ENCODE results near the gene CIITA. TPM values are rescaled to one million over a fixed set of nuclear protein-coding genes. Genes with fewer than 3 reads are reported as not detected.

CIITA gene
- total and polyA plus RNA-seq, 10 of the 15 experiments (the other 5 are each of a cell fraction or from before 2014, with no cell fraction given): 11.5 to 145 (median 49.7) TPM

DNA sequence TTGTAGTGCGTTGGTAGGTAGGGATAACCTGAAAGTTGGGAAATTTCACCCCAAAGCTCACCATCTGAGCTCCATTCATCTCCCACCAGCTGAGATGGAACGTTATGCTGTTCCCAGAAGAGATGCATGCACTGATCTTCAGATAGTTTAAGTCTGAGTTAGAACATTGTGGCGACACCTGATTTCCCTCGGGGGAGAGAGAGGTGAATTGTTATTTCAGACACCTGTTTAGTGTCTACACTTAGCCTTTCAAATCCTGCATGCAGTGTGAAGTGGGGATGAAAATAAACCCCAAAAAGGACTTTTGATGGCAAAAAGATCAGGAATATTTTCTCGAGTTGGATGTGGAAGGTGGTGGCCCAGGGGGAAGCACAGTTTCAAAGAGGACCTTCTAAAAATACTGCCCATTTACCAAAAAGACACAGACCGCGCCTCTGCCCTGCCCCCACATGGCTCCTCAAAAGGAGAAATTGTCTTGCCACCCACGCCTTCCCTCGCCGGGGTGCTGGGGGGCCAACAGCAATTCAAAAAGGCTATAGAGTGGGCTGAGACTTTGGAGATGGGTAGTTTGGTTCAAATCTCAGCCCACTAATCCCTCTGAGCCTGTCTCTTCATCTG is 11.4 kb downstream of the CIITA start (continued):
- TF ChIP-seq PML (IDR thresholded peaks at IDR 0.05; ENCODE audit: low read length) (no peak), SP1 (IDR thresholded peaks at IDR 0.05; ENCODE audit: low read depth, low read length) (no peak), MEF2B (IDR thresholded peaks at IDR 0.05; ENCODE audit: partially characterized antibody, poor library complexity, severe bottlenecking) (peak; percentile 79), BMI1 (IDR thresholded peaks at IDR 0.05; ENCODE audit: borderline replicate concordance) (peak; percentile 30; the same call in 1 of the 2 replicates), GATAD2B (conservative IDR thresholded peaks at IDR 0.05; ENCODE audit: low read depth) (0 out of 2 replicates have a peak, but pooled peaks have one; percentile 33), EED (IDR thresholded peaks at IDR 0.05; ENCODE audit: low read depth) (peak; percentile 80), CREM (IDR thresholded peaks at IDR 0.05; ENCODE audit: low read depth) (peak; percentile 77), FOXM1 (IDR thresholded peaks at IDR 0.05; ENCODE audit: low read depth, low read length) (peak; percentile 64; the same call in 1 of the 2 replicates), IKZF1 (conservative IDR thresholded peaks at IDR 0.05) (peak; percentile 73), HDGF (IDR thresholded peaks at IDR 0.05) (0 out of 2 replicates have a peak, but pooled peaks have one; percentile 13), YY1 (IDR thresholded peaks at IDR 0.05; ENCODE audit: low read depth, low read length) (peak; percentile 32; the same call in 1 of the 2 replicates), IKZF2 (IDR thresholded peaks at IDR 0.05) (peak; percentile 59 to 66), BCL11A (IDR thresholded peaks at IDR 0.05; ENCODE audit: low read depth, low read length) (0 out of 2 replicates have a peak, but pooled peaks have one; percentile 14), NFIC (IDR thresholded peaks at IDR 0.05; ENCODE audit: low read depth, low read length) (peak; percentile 86), RAD21 (IDR thresholded peaks at IDR 0.05; ENCODE audit: insufficient read depth, low read depth, low read length) (0 out of 2 replicates have a peak, but pooled peaks have one; percentile 17), TARDBP (IDR thresholded peaks at IDR 0.05; ENCODE audit: borderline replicate concordance) (no peak)
- TF ChIP-seq, protein P1, sequence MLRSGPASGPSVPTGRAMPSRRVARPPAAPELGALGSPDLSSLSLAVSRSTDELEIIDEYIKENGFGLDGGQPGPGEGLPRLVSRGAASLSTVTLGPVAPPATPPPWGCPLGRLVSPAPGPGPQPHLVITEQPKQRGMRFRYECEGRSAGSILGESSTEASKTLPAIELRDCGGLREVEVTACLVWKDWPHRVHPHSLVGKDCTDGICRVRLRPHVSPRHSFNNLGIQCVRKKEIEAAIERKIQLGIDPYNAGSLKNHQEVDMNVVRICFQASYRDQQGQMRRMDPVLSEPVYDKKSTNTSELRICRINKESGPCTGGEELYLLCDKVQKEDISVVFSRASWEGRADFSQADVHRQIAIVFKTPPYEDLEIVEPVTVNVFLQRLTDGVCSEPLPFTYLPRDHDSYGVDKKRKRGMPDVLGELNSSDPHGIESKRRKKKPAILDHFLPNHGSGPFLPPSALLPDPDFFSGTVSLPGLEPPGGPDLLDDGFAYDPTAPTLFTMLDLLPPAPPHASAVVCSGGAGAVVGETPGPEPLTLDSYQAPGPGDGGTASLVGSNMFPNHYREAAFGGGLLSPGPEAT (IDR thresholded peaks at IDR 0.05; ENCODE audit: low read depth): peak; percentile 44; the same call in 1 of the 2 replicates
- TF ChIP-seq, protein P2, sequence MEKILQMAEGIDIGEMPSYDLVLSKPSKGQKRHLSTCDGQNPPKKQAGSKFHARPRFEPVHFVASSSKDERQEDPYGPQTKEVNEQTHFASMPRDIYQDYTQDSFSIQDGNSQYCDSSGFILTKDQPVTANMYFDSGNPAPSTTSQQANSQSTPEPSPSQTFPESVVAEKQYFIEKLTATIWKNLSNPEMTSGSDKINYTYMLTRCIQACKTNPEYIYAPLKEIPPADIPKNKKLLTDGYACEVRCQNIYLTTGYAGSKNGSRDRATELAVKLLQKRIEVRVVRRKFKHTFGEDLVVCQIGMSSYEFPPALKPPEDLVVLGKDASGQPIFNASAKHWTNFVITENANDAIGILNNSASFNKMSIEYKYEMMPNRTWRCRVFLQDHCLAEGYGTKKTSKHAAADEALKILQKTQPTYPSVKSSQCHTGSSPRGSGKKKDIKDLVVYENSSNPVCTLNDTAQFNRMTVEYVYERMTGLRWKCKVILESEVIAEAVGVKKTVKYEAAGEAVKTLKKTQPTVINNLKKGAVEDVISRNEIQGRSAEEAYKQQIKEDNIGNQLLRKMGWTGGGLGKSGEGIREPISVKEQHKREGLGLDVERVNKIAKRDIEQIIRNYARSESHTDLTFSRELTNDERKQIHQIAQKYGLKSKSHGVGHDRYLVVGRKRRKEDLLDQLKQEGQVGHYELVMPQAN (conservative IDR thresholded peaks at IDR 0.05): 0 out of 2 replicates have a peak, but pooled peaks have one; percentile 3
- TF ChIP-seq, protein P3, sequence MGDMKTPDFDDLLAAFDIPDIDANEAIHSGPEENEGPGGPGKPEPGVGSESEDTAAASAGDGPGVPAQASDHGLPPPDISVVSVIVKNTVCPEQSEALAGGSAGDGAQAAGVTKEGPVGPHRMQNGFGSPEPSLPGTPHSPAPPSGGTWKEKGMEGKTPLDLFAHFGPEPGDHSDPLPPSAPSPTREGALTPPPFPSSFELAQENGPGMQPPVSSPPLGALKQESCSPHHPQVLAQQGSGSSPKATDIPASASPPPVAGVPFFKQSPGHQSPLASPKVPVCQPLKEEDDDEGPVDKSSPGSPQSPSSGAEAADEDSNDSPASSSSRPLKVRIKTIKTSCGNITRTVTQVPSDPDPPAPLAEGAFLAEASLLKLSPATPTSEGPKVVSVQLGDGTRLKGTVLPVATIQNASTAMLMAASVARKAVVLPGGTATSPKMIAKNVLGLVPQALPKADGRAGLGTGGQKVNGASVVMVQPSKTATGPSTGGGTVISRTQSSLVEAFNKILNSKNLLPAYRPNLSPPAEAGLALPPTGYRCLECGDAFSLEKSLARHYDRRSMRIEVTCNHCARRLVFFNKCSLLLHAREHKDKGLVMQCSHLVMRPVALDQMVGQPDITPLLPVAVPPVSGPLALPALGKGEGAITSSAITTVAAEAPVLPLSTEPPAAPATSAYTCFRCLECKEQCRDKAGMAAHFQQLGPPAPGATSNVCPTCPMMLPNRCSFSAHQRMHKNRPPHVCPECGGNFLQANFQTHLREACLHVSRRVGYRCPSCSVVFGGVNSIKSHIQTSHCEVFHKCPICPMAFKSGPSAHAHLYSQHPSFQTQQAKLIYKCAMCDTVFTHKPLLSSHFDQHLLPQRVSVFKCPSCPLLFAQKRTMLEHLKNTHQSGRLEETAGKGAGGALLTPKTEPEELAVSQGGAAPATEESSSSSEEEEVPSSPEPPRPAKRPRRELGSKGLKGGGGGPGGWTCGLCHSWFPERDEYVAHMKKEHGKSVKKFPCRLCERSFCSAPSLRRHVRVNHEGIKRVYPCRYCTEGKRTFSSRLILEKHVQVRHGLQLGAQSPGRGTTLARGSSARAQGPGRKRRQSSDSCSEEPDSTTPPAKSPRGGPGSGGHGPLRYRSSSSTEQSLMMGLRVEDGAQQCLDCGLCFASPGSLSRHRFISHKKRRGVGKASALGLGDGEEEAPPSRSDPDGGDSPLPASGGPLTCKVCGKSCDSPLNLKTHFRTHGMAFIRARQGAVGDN (IDR thresholded peaks at IDR 0.05): 0 out of 2 replicates have a peak, but pooled peaks have one; percentile 24
